Nephron (organoid): ENCODE measurements around the gene DCTD.
A peak's percentile ranks its signal among the peaks of the same experiment; 100 is the strongest.

Experiments used
- H3K27ac Mint-ChIP-seq, 3 experiments: 2 replicates each; pipeline ENCODE4 v1.8.0; 2020; ENCODE audit warnings: mixed read lengths in 3 of 3, mild to moderate bottlenecking in 2 of 3, moderate library complexity in 1 of 3
- H3K27me3 Mint-ChIP-seq: 2 replicates; pipeline ENCODE4 v1.8.0; 2021; ENCODE audit warnings: low read depth, mild to moderate bottlenecking, moderate library complexity, mixed read lengths
- H3K36me3 Mint-ChIP-seq: 2 replicates; pipeline ENCODE4 v1.8.0; 2020; ENCODE audit warnings: low read depth, mixed read lengths
- H3K4me1 Mint-ChIP-seq: 2 replicates; pipeline ENCODE4 v1.8.0; 2020; ENCODE audit warnings: mixed read lengths
- H3K4me3 Mint-ChIP-seq, 3 experiments: 2 replicates each; pipeline ENCODE4 v1.8.0; 2020; ENCODE audit warnings: mild to moderate bottlenecking in 3 of 3, mixed read lengths in 3 of 3, moderate library complexity in 2 of 3
- H3K9me3 Mint-ChIP-seq: 2 replicates; pipeline ENCODE4 v1.8.0; 2020; ENCODE audit warnings: mixed read lengths
- TF ChIP-seq, protein P1 (sequence below), 3 experiments: fragments of 200-600 bp; sonication (generic); IDR thresholded peaks; one replicate each; pipeline ENCODE4 v1.5.0; 2021; ENCODE audit warnings: antibody characterized with exemption in 3 of 3; ENCODE audit not compliant: unreplicated experiment in 3 of 3

The DCTD gene

DNA sequence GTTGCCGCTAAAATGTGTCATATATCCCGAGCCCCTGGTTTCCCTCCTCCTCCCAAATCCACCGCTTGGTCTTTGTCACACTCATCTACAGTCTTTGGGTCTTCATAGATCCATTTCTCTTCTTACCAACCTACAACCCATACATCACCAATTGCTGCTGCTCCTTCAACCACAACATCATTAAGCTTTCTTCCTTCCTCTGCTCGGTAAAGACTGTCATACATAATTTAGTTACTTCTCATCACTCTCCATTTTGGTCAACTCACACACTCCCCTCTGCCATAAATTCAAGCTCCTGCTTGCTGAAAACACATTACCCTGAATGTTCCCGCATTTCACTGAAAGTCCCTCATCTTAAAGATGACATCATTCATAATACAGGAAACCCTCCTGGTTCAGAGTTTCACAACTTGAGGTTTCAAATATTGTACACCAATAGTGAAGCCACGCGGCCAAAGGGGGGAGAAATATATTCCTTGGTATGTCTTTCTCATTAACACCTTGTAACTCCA, 1.7 kb upstream of the DCTD start:
- peak overlapping the region; percentile 64 to 85 (median 80) for H3K4me3 Mint-ChIP-seq
- H3K4me1 Mint-ChIP-seq = peaks cover 32% of the 10 kb centered on the region
- H3K9me3 Mint-ChIP-seq = no peaks in the 10 kb centered on the region
- peaks cover 5% of the 10 kb centered on the region for H3K27me3 Mint-ChIP-seq
- TF ChIP-seq, protein P1, sequence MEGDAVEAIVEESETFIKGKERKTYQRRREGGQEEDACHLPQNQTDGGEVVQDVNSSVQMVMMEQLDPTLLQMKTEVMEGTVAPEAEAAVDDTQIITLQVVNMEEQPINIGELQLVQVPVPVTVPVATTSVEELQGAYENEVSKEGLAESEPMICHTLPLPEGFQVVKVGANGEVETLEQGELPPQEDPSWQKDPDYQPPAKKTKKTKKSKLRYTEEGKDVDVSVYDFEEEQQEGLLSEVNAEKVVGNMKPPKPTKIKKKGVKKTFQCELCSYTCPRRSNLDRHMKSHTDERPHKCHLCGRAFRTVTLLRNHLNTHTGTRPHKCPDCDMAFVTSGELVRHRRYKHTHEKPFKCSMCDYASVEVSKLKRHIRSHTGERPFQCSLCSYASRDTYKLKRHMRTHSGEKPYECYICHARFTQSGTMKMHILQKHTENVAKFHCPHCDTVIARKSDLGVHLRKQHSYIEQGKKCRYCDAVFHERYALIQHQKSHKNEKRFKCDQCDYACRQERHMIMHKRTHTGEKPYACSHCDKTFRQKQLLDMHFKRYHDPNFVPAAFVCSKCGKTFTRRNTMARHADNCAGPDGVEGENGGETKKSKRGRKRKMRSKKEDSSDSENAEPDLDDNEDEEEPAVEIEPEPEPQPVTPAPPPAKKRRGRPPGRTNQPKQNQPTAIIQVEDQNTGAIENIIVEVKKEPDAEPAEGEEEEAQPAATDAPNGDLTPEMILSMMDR (IDR thresholded peaks at IDR 0.05; ENCODE audit: unreplicated experiment in 3 of 3) = no peak
- peak overlapping the region; percentile 62 to 85 (median 77) for H3K27ac Mint-ChIP-seq
- H3K36me3 Mint-ChIP-seq = peaks cover 9% of the 10 kb centered on the region

DNA sequence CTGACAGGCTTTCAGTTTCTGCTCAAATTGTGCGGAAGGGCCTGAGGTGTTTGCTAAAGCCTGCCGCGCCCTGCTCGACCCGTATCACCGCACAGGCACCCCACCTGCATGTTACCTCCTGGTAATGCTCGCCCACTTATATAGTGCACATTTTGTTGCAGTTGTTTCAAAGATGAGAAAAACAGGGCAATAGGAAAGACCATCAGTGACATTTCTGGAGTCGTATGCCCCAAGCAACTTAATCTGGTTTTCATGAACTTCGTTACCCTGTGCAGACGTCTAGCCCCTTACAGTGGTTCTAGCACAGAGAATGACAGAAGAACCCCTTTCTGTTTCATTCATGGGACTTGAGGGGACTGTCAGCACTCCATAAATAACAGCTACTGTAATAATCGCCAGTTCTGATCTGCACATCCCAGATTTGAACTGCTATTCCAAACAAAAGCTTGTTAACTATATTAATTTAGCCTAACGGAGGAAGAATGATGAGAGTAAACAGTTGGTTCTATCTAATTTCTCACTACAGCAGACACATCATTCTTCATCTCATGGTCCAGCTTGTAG, 940 bp upstream of the DCTD start:
- TF ChIP-seq, protein P1 (IDR thresholded peaks at IDR 0.05; ENCODE audit: unreplicated experiment in 3 of 3) = peak in 1 of 3 experiments; percentile 1
- Mint-ChIP-seq H3K4me1 (peaks cover 27% of the 10 kb centered on the region), H3K36me3 (peaks cover 16% of the 10 kb centered on the region), H3K27me3 (no peaks in the 10 kb centered on the region), H3K27ac (peak overlapping the region; percentile 62 to 98 (median 85)), H3K9me3 (no peaks in the 10 kb centered on the region), H3K4me3 (peak overlapping the region; percentile 64 to 85 (median 80))

DNA sequence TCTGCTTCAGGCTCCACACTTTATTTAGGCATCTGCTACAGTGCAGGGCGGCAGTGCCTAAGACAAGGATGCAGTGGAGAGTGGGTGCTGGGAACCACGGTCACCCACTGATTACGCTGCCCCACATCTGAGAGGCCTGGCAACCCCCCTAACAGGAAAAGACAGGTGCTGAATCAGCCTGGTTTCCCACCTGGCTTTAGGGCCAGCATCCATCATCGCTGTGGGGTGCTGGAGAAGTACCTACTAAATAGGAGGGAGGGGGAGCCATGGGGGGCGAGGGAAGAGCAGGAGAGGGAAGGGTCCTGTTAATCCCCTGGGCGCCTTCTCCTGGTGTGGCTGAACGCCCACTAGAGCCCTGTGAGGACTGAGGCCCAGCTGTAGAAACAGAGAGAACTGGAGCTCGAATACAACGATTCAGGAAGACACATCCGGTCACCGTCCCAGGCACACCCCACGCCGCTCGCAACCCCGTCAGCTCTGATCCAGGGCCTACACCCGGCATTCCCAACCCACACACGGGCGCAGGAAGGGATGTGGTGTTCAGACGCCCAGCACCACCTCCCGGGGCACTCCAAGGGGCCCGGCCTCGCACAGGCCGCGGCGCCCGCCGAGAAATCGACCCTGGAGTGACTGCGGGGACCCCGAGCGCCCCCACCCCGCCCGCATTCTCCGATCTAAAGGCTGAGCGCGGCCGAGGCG, 554 bp downstream of the DCTD start:
- no peaks in the 10 kb centered on the region for H3K27me3 Mint-ChIP-seq
- TF ChIP-seq, protein P1 (IDR thresholded peaks at IDR 0.05; ENCODE audit: unreplicated experiment in 3 of 3) = no peak
- peaks cover 29% of the 10 kb centered on the region for H3K36me3 Mint-ChIP-seq
- peaks cover 26% of the 10 kb centered on the region for H3K4me1 Mint-ChIP-seq
- no peaks in the 10 kb centered on the region for H3K9me3 Mint-ChIP-seq
- peak overlapping the region; percentile 87 to 95 (median 87) for H3K4me3 Mint-ChIP-seq
- peak overlapping the region; percentile 78 to 99 (median 98) for H3K27ac Mint-ChIP-seq

DNA sequence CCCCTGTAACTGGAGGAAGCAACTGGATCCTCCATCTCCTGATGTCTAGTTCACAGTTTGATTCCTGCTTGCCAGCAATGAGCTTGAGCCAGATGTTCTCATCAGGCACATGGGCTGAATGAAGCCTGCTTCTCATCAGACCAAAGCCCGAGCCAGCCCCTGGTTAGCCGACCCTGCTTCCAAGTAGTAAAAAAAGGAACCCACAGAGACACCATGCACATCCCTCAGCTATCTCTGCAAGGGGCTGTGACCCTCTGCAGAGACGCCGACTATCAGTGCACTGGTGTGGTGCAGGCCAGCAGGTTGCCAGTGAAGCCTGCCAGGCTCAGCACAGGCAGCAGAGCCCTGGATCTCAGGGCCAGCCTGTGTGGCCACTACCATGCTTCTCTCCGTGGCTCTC, 2.8 kb downstream of the DCTD start:
- Mint-ChIP-seq H3K36me3 (peaks cover 52% of the 10 kb centered on the region), H3K9me3 (no peaks in the 10 kb centered on the region), H3K27ac (no peak overlapping the region), H3K4me1 (peaks cover 26% of the 10 kb centered on the region), H3K4me3 (no peak overlapping the region), H3K27me3 (peaks cover 5% of the 10 kb centered on the region)
- TF ChIP-seq, protein P1 (IDR thresholded peaks at IDR 0.05; ENCODE audit: unreplicated experiment in 3 of 3) = no peak

DNA sequence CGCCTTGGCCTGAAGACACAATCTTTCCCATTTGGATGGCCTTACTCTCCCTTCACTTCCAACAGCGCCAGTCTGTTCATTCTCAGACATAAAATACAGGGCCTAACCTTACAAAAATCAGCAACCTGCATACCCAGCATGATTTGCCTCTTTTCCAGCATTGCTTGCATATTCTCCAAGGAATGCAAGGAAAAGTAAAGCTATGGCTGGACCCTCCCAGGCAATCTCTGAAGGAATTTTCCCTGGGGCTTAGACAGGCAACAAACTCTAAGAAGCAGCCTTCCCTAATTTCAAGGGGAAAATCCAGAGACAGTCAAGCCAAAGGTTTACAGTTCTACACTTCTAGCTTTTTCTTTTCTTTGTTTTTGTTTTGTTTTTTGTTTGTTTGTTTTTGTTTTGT, 3.6 kb downstream of the DCTD start:
- peaks cover 5% of the 10 kb centered on the region for H3K27me3 Mint-ChIP-seq
- H3K36me3 Mint-ChIP-seq = peaks cover 55% of the 10 kb centered on the region
- H3K27ac Mint-ChIP-seq = peak overlapping the region in 1 of 3 experiments; percentile 47
- TF ChIP-seq, protein P1 (IDR thresholded peaks at IDR 0.05; ENCODE audit: unreplicated experiment in 3 of 3) = no peak
- peaks cover 21% of the 10 kb centered on the region for H3K4me1 Mint-ChIP-seq
- H3K4me3 Mint-ChIP-seq = peak overlapping the region in 1 of 3 experiments; percentile 20
- no peaks in the 10 kb centered on the region for H3K9me3 Mint-ChIP-seq
